GM21367 (cell line): ENCODE measurements around the gene KRT79.

ENCODE experiments used
- ATAC-seq: cut with Tn5 transposase; IDR thresholded peaks from one replicate; pipeline ENCODE4 v1.9.1; 2021; ENCODE audit not compliant: unreplicated experiment

Gene KRT79

DNA sequence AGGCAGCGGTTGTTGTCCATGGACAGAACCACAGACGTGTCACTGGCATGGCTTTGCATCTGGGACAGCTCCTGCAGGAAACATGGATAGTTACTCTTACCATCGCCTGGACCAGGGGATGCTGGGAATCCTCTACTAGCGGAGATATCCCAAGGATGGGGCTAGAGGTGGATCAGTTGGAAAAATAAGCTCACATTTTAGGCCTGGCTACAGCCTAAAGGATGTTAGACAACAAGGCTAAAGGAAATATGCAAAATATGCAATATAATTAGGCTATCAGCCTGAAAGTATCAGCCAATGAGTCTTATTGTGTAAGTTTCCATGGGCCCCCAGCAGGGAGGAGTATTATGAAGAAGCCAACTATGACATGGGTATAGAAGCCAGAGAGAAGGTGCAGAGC is 61.9 kb downstream of the KRT79 start:
- ATAC-seq: no peak

DNA sequence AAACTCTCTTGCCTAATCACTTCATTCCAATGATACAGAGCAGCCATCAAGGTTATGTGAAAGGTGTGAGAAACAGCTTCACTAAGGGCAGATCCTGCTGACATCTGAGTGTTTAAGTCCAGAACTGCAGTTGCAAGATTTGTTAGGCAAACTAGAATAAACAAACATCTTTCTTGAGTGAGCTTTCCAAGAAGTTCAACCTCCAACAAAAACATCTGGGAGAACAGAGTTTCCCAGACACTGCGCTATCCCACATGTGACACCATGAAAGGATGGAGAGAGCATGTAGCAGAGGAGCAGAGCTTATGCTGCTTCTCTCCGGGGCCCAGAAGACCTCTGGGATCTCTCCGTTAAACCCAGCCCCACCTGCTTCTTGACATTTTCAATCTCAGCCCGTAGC is 62.6 kb downstream of the KRT79 start:
- no peak for ATAC-seq
